PC-3 (cell line): ENCODE measurements around the gene IPO4. TPM values are rescaled to one million over a fixed set of nuclear protein-coding genes. Genes with fewer than 3 reads are reported as not detected.

Experiments used
- microRNA-seq: library from miRNA; unstranded; fragments of <30 nt; microRNA quantifications from one replicate; pipeline ENCODE4 v1.1.0, GENCODE V29; 2020; ENCODE audit not compliant: unreplicated experiment
- total RNA-seq: library from RNA; depleted of rRNA; stranded (reverse); fragments of >200 nt; gene quantifications from 2 replicates; pipeline ENCODE4 v1.2.3, GENCODE V29; 2014; rRNA removed

IPO4 gene
- total RNA-seq, 1 experiment from 2014 or later, result 211 TPM

Small RNA genes lying within 50 kb of the gene (microRNA-seq; reads per million reads assigned to microRNA genes)
- not detected for gene MIR7703

Other genes starting within 250 kb of the IPO4 start
- gene DHRS4, start 235.0 kb downstream of the IPO4 start, total RNA-seq, result 103 and 108 TPM in 2 replicates
- gene DHRS4L2, start 199.9 kb downstream of the IPO4 start, total RNA-seq, result 16.5 and 26.7 TPM in 2 replicates
- not detected in 2 replicates for gene CARMIL3, start 136.8 kb downstream of the IPO4 start, total RNA-seq
- gene CPNE6, start 117.3 kb downstream of the IPO4 start, total RNA-seq, result not detected in 2 replicates
- 10.0 and 11.6 TPM in 2 replicates for gene PCK2, start 94.5 kb downstream of the IPO4 start, total RNA-seq
- 68.2 and 85.8 TPM in 2 replicates for gene DCAF11, start 74.0 kb downstream of the IPO4 start, total RNA-seq
- gene NRL, start 73.9 kb downstream of the IPO4 start, total RNA-seq, result 1.5 and 1.7 TPM in 2 replicates
- gene FITM1, start 58.2 kb downstream of the IPO4 start, total RNA-seq, result 0.55 TPM in 1 of 2 replicates, not detected in the other
- gene PSME1, start 52.6 kb downstream of the IPO4 start, total RNA-seq, result 140 and 163 TPM in 2 replicates
- gene EMC9, start 47.2 kb downstream of the IPO4 start, total RNA-seq, result 30.1 and 36.7 TPM in 2 replicates
- 211 and 297 TPM in 2 replicates for gene PSME2, start 42.2 kb downstream of the IPO4 start, total RNA-seq
- gene RNF31, start 41.3 kb downstream of the IPO4 start, total RNA-seq, result 69.6 and 79.4 TPM in 2 replicates
- gene IRF9, start 27.6 kb downstream of the IPO4 start, total RNA-seq, result 10.5 and 20.6 TPM in 2 replicates
- gene REC8, start 16.7 kb downstream of the IPO4 start, total RNA-seq, result 1.9 and 5.7 TPM in 2 replicates
- gene TM9SF1, start 6.6 kb upstream of the IPO4 start, total RNA-seq, result 52.1 and 58.3 TPM in 2 replicates
- 0.11 TPM in 1 of 2 replicates, not detected in the other for gene TSSK4, start 16.9 kb upstream of the IPO4 start, total RNA-seq
- gene CHMP4A, start 24.7 kb upstream of the IPO4 start, total RNA-seq, result 58.3 and 67.9 TPM in 2 replicates
- 16.2 and 23.5 TPM in 2 replicates for gene MDP1, start 27.2 kb upstream of the IPO4 start, total RNA-seq
- gene NEDD8, start 43.6 kb upstream of the IPO4 start, total RNA-seq, result 330 and 337 TPM in 2 replicates
- gene GMPR2, start 44.1 kb upstream of the IPO4 start, total RNA-seq, result 51.8 and 56.9 TPM in 2 replicates
- gene TINF2, start 53.8 kb upstream of the IPO4 start, total RNA-seq, result 31.7 and 39.8 TPM in 2 replicates
- 2.6 and 3.2 TPM in 2 replicates for gene TGM1, start 74.4 kb upstream of the IPO4 start, total RNA-seq
- gene RABGGTA, start 82.8 kb upstream of the IPO4 start, total RNA-seq, result 39.2 and 51.5 TPM in 2 replicates
- 15.8 and 15.9 TPM in 2 replicates for gene DHRS1, start 111.0 kb upstream of the IPO4 start, total RNA-seq
- 30.4 and 35.5 TPM in 2 replicates for gene NOP9, start 111.0 kb upstream of the IPO4 start, total RNA-seq
- gene CIDEB, start 119.2 kb upstream of the IPO4 start, total RNA-seq, result not detected in 2 replicates
- 9.3 and 19.3 TPM in 2 replicates for gene LTB4R2, start 121.3 kb upstream of the IPO4 start, total RNA-seq
- gene LTB4R, start 122.7 kb upstream of the IPO4 start, total RNA-seq, result 11.6 and 13.1 TPM in 2 replicates
- gene ADCY4, start 146.3 kb upstream of the IPO4 start, total RNA-seq, result 0.04 TPM in 1 of 2 replicates, not detected in the other
- not detected in 2 replicates for gene RIPK3, start 151.2 kb upstream of the IPO4 start, total RNA-seq
- gene NFATC4, start 179.4 kb upstream of the IPO4 start, total RNA-seq, result 11.5 and 15.1 TPM in 2 replicates
- 2.7 and 3.1 TPM in 2 replicates for gene NYNRIN, start 210.2 kb upstream of the IPO4 start, total RNA-seq
- 2.9 and 3.4 TPM in 2 replicates for gene CBLN3, start 240.9 kb upstream of the IPO4 start, total RNA-seq
- gene KHNYN, start 241.1 kb upstream of the IPO4 start, total RNA-seq, result 50.9 and 51.6 TPM in 2 replicates